HG02943 (cell line): ENCODE results near the gene PEMT.

Experiments
- ATAC-seq: cut with Tn5 transposase; IDR thresholded peaks from one replicate; pipeline ENCODE4 v1.9.1; 2021; ENCODE audit warnings: mild to moderate bottlenecking, low read depth, moderate library complexity; ENCODE audit not compliant: unreplicated experiment

Gene PEMT

DNA sequence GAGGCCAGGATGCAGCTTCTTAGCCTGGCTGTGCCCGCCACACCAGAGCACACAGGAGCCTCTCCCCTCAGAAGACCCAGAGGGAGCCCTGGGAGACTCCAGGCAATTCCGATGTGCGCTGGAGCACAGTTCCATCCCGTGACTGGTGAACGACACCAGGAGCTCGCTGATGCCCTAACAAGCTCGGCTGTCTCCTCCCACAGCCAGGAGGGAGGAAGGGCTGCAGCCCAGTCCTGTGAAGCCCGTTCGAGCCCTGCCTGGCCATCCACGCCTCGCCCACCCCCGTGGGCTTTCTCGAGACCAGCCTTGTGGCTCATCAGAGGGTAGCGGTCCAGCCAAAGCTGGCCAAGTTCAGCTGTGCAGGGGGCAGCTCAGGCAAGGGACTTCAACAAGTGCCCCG, 73.5 kb downstream of the PEMT start:
- ATAC-seq: no peak

DNA sequence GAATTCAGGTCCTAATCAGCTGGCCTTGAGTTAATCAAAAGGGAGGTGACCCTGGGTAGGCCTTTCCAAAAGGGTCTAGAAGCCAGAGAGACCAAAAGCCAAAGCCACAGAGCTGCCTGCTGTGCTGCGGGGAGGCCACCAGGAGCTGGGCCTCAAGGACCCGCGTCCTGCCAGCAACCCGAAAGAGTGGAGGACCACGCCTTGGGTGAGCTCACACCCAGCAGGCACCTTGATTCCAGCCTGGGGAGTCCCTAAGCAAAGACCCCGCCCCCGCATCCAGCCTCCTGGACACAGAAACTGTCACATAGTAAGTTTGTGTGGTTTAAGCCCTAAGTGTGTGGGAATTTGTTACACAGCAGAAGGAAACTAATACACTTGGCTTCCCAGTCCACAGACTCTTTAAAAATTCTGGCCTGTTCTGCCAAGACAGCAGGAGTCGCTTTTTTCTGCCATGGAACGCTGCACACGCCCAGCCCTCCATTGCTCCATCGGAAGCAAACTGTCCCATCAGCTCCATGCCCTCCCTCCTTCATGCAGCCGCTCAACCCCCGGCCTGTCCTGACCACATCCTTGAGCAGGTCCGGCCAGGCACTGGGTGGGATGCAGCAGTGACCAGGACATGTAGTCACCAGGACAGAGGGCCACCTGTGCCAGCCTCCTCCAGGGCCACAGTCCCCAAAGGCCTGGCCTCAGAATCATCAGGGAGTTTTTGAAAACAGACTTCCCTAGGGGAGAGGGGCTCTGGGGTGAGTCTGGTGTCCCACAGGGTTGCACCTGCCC, 74.4 kb downstream of the PEMT start:
- no peak for ATAC-seq

DNA sequence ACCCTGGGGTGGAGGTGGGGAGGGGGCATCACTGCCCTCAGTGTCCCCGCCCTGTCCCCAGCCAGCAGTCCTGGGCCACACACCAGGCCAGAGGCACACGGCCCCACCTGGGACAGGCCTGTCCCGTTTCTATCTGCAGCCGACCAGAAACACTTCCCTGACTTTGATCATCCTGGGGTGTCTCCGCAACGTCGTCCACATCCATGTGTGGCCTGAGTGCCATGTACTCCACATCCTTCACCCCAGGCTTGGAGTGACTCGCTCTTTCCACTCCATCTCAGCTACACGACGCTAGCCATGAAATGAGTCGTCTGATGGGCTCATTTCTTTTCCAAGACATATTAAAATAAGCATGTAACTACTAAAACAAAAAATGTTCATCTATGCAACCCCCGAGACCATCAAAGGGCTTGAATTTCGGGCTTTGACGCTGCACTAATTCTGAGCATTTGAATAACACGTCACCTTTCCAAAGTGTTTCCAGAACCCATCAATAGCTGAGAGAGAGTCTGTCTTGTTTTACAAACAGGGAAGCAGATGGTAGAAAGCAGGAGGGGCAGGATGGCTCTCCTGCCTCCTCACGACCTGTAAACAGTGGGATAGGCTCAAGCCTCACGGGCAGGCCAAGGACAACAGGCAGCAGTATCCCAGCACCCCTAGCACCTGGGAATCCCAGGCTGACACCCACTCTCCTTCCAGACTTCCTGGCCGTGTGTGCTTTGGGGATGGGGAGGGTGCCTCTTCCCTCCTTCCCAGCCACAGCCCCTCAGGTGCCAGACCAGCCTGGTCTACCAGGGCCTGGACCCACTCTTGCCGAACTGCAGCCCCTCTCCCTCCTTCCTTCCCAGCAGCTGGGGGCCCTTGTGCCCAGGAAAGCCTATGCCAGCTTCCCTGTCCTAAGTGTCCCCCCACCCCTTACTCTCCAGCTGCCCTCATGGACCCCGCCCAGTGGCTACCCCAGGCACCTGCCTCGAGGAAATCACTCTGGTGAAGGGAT, 75.3 kb downstream of the PEMT start:
- no peak for ATAC-seq

DNA sequence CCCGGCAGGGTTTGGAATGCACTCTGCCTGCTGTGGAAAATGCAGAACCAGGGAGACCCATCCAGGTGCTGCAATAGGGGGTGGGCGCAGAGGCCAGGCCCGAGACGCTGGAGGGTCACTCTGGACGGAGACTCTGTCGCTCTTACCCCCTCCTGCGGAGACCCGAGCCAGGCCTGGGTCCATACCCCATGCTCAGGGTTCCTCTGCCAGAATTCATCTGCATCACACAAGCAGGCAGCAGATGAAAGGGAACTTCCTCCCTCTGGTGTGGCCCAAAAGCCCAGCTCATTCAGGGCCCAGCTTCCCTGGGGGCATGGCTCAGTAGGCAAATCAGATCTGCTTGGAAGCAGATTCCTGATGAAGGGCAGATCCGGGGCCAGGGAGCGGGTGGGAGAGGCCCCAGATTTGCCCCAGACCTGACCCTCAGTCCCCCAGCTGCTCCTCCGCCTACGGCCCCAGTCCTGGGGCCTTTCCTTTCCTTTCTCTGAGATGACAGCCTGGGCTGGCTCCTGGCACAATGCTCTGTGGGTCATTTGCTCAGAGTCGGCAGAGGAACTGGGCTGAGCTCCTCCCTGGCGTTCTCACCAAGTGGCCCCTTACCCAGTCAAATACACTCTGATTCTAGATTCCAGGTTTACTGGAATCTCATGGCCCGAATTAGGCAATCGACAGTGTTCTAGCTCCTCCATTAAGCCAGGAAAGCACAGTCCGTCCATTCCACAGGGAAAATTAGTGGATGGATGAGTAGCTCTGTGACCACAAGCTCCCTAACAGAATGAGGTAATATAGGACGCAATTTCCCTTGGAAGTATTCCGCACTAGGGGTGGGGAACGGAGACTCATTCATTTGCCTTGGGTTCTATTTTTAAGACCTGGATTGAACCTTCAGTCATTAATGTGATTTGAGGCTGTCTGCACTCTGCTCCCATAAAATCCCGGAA, 76.2 kb downstream of the PEMT start:
- no peak for ATAC-seq

DNA sequence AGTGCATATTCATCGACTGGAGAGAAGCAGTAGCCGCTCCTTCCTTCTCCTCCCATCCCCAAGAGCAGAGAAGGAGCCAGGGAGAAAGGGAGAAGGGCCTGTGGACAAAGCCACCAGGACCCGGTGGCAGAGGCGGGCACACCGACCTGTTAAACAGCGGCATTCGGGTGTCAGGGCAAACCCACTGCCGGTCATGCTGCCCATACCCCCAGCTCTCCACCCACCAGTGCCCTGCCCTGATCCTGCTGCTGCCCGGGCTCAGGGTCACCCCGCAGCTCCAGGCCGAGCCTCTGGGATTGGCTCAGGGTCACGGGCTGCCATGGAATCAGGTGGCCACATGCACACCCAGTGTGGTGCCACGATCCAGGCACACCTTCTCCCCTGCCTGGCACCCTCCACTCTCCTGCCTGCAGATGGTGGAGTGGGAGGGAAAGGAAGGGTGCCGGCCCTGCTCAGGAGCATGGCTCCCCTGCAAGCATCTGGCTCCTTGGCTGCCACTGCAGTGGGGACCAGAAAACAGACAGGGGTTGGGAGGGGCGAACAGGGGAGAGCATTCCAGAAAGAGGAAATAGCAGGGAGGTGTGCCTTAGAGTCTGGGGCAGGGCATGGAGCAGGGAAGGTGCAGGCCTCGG, 77.0 kb downstream of the PEMT start:
- ATAC-seq: no peak

DNA sequence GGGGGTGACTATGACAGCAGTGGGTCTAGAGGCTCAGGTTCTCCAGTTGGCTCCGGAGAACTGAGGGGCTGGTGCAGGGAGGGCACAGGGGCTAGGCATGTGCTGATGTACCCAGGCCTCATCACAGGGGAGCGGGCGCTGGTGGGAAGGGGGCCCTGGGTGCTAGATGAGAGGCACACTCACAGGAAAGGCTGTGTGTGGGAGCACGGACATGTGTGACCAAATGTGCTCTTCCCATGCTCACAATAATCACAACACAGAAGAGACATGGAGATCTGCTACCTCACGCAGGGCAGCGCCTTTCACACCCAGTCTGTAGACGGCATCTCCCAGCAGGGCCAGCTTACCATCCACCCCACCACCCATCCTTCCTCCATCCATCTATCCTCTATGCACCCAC, 77.9 kb downstream of the PEMT start:
- ATAC-seq: no peak

DNA sequence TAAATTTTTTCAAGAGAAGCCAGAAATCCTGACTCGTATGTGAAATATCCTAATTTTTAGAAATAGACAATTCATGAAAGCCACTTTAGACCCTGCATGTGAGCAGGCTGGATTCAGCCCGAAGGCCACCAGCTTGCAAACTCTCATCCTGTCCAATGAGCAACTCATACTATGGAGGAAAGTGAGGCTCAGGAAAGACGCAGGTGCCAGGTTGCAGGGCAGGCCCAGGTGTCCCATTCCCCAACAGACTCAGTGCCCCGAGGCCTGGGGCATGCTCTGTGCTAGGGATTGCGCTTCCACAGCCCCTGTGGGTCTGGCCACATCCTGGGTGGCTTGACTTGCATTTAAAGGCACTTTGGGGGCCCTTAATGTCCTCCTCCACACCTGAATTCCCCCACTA, 78.6 kb downstream of the PEMT start:
- no peak for ATAC-seq

DNA sequence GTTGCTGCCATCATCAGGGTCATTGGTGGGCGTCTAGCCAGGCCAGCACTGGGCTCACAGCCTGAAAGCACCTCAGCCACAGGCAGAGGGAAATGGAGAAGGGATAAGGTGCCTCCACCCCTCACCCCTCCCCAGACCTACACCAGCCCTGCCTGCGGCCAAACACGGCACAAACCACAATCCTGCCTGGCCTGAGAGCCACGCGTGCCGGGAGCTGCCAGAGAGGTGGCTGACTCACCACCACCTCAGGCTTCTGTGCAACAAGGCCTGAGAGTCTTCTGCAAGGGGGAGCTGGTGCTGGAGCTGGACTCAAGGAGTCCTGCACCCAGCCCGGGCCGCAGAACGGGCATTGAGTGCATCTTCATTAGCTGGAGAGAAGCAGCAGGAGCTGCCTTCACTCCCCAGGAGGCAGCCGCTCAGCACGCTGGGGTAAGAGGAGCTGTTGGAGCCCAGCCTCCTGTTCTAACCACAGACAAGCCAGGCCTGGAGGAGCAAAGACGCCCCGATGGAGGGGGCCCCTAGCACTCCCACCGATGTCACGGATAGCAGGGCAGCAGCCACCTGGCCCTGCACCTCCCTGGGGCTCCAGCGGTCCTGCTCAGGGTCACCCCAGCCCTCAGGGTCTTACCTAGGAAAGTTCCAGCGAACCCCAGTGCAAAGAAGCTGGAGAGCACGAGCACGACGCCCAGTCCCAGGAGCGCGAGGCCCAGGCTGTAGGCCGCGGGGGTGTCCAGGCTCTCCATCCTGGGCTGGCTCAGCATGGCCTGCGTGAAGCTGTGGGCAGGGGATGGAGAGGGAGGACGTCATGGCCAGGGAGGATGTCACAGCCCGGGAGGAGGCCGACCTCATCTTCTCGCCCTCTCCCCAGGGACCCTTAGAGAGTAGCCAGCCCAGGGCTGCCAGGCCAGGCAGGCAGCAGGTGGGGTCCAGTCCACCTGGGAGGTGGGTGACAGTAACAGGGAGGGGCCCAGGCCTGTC, 79.3 kb downstream of the PEMT start:
- no peak for ATAC-seq

DNA sequence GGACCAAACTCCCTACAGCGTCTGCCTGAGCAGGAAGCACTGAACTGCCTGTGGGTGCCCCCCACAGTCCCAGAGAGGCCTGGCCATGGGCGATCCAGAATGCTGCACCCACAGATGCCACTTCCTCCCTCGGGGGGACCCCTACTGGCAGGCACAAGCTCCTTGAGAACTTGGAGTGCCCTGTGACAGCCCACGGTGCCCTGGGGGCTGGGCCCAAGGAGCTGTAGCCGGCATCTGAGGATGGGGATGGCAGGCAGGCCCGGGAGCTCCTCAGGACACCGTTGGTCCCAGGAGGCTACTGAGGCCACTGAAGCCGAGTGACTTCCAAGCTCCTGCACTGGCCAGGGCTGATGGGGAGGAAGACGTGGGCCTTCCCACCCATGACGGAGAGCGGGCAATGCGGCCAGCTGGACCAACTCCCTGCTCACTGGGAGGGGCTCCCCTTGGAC, 80.2 kb downstream of the PEMT start:
- ATAC-seq: no peak

DNA sequence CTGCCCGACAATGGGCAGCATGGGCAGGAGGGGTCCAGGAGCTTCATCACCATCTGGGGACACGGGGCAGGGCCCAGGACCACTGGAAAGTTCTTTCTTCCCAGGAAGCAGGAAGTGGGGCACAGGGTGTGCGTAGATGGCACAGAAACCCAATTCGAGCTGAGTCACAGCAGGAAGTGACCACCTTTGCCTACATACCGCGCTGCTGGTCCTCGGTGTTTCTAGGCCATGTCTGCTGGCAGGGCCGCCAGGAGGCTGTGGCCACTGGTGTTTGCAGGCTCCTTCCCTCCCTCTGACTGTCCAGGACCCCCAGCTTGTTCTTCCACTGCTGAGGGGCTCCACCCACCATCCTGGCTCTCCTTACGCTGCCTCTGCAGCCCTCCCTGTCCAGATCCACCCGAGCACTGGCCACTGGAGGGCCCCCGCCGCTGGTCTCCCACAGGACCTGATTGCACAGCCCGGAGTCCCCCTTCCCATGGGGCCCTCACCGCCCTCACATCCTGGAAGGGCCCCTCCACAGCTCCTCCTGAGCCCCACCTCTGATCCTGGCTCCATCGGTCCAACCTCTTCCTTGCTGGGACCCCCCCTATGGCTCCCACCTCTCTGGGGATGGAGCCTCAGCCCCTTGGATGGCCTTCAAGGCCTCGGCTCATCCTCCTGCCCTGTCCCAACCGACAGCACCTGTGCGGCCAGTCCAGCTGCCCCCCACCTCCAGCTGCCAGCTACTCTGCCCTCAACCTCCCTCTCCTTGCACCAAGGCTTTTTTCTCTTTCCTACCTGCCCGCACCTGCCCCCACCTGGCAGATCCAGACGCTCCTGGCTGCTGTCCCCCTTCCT, 80.8 kb downstream of the PEMT start:
- no peak for ATAC-seq

DNA sequence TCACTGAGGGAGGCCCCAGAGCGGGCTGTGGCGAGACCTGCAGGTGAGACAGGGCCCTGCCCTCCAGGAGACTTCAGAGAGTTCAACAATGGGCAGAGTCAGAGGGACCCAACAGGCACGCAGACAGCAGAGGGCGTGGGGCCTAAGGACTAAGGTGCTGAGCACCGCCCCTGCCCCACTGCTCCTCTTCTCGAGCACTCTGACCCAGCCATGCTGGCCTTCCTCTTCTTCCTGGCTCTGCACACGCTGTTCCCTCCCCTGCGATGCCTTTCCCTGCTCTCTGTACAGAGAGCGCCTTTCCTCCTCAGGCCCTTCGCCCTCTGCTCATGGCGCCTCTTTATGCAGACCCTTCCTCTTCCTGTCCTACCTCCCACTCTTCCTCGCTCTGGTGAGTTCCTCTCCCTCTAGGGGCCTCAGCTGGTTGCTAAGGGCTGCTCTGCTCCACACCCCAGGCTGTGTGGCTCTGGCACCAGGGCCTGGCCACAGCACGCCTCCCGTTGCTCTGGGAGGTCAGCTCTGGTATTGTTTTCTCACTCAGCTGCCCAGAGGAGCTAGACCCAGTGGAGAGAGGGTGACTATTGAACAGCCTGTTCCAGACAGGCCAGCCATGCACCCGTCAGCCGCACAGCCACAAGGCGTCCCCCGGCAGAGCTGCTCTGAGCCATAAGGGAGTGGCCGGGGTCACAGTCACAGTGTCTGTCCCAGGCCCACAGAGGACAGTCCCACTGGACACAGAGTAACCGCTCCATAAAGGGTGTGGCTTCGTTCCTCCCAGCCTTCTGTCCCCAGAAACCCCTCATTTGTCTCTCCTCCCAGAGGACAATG, 81.7 kb downstream of the PEMT start:
- ATAC-seq: no peak

DNA sequence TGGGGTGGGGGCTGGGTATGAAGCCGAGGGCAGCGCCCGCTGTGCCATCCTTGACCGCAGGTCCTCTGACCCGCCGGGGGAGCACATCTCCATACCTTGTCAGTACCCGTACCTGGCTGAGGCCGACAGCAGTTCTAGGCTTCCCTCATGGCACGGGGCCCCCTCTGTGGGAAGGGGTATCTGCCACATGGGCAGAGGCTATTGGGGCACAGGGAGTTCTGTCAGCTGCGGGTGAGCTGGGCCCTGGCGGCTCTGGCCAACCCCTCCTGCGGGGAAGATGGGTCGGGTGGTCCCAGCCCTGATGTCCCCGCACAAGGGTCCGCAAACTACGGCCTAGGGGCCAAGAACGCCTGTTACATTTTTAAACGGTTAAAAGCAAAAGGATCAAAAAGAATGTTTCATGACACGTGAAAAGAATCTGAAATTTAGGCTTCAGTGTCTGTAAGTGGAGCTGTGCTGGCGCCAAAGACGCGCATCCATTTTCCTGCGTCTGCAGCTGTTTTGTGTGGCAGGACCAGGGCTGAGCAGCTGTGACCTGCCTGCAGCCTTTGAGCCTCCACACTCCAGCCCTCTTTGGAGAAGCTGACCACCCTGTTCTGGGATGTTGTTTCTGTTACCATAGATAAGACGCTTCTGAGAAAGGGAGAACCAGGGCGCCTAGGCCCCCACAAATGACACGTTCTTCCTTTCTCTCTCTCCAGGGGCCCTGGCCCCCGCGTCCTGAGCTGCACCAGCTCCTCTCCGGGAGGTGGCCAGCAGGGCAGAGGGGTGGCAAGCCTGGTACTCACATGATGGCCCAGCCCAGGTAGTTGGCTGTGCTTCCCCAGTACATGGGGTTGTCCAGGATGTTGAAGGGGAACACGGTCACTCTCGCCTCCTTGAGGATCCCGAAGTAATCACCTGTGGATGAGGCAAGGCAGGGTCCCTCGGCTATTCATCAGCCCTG, 82.6 kb downstream of the PEMT start:
- no peak for ATAC-seq

DNA sequence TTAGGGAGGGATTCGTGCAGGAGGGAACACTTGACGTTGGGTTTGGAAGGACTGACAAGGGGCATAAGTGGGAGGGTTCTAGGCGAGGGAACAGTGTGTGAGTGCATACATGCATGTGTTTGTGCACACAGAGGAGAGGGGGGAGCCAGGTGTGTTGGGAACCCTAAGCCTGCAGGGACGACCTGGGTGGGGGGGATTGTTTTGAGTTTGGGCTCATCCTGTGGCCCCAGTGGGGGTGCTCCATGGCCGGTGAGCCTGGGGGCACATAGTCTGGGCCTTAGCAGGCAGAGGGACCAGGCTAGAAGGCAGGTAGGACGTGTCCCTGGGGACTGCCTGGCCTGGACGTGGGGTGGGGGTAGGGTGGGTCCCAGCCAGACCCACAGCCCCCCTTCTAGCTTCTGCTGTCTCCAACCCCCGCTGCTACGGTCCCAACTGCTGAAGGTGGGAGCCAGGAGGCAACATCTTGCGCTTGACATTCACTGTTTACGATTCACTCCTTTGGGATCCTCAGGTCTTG, 83.4 kb downstream of the PEMT start:
- ATAC-seq: no peak

DNA sequence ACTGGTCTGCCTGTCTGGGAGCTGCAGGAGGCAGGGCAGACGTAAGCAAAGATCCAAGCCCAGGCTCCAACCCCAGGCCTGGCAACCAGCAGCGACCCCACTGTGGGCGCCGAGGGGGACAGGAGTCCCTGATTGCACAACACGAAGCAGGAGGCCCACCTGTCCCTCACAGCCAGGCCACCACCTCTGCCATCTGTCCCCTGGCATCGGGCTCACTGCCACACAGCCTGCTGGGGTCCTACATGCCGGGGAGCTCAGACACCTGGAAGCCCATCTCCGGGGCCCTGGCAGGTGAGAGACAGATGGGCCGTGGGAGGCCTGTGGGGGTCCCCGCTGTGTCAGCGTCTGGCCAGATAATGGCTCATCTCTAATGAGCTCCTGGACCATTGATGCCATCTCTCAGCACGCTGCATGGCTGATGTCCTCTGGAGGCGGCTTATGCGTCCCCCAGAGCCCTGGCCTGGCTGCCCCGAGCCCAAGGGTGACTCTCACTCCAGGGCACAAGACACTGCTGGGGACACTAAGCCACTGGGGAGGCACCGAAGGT, 84.0 kb downstream of the PEMT start:
- ATAC-seq: no peak

DNA sequence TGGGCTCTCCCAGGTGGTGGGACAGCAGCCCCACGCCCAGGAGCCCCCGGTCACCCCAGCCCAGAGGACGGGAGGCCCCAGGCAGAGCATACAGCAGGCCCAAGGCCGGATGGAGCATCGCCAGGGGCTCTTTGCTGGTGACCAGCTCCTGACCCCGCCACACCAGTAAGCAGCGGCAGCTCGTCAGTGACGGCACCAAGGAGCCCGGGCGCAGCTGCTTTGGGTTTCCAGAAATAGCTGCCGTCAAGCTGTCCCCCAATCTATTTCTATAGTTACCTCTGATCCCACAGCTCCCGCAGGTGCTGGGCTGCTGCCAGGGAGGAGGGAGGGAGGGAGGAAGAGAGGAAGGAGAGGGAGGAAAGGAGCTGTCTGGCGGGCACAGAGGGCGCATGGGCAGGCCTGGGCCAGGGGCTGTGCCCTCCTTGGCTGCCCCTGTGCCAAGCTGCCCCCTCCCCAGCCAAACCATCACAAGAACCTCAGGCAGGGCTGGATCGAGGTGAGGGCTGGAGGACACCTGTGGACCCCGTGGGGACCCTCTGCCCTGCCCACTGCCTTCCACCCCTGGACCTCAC, 84.5 kb downstream of the PEMT start:
- no peak for ATAC-seq
